ENCODE data around the gene EME1.

The EME1 gene

GRCh38 chr17:50363217-50364060, 9.6 kb upstream of the EME1 start:
- DNase-seq (ENCODE audit: low spot score): no peak

GRCh38 chr17:50364061-50364458, 9.0 kb upstream of the EME1 start:
- no peak for DNase-seq (ENCODE audit: low spot score)

- DNase-seq (ENCODE audit: low spot score): no peak
Measured at GRCh38 chr17:50364715-50365114, 8.3 kb upstream of the EME1 start.

GRCh38 chr17:50365165-50365564, 7.9 kb upstream of the EME1 start:
- no peak for DNase-seq (ENCODE audit: low spot score)

- no peak for DNase-seq (ENCODE audit: low spot score)
Measured at GRCh38 chr17:50365649-50366393, 7.2 kb upstream of the EME1 start.

GRCh38 chr17:50367401-50367800, 5.6 kb upstream of the EME1 start:
- no peak for DNase-seq (ENCODE audit: low spot score)

- no peak for DNase-seq (ENCODE audit: low spot score)
Measured at GRCh38 chr17:50370052-50370451, 3.0 kb upstream of the EME1 start.

GRCh38 chr17:50371526-50371925, 1.5 kb upstream of the EME1 start:
- no peak for DNase-seq (ENCODE audit: low spot score)

GRCh38 chr17:50372222-50372757, 739 bp upstream of the EME1 start:
- DNase-seq (ENCODE audit: low spot score): no peak

- no peak for DNase-seq (ENCODE audit: low spot score)
Measured at GRCh38 chr17:50373705-50374104, 676 bp downstream of the EME1 start.

- no peak for DNase-seq (ENCODE audit: low spot score)
Measured at GRCh38 chr17:50375858-50376538, 3.0 kb downstream of the EME1 start.

GRCh38 chr17:50379351-50380132, 6.5 kb downstream of the EME1 start:
- no peak for DNase-seq (ENCODE audit: low spot score)

- DNase-seq (ENCODE audit: low spot score): no peak
Measured at GRCh38 chr17:50380369-50381259, 7.6 kb downstream of the EME1 start.

- DNase-seq (ENCODE audit: low spot score): no peak
Measured at GRCh38 chr17:50381260-50381815, 8.3 kb downstream of the EME1 start.

- DNase-seq (ENCODE audit: low spot score): no peak
Measured at GRCh38 chr17:50381920-50382319, 8.9 kb downstream of the EME1 start.

- DNase-seq (ENCODE audit: low spot score): no peak
Measured at GRCh38 chr17:50382931-50383330, 9.9 kb downstream of the EME1 start.

GRCh38 chr17:50386510-50386909, 13.5 kb downstream of the EME1 start:
- no peak for DNase-seq (ENCODE audit: low spot score)

- DNase-seq (ENCODE audit: low spot score): no peak
Measured at GRCh38 chr17:50388728-50389127, 15.7 kb downstream of the EME1 start.

GRCh38 chr17:50389534-50389933, 16.5 kb downstream of the EME1 start:
- DNase-seq (ENCODE audit: low spot score): no peak

- no peak for DNase-seq (ENCODE audit: low spot score)
Measured at GRCh38 chr17:50392621-50393020, 19.6 kb downstream of the EME1 start.

Measured in HuH-7 (cell line).